ENCODE measurements around the gene FHOD3.

Gene FHOD3

DNA sequence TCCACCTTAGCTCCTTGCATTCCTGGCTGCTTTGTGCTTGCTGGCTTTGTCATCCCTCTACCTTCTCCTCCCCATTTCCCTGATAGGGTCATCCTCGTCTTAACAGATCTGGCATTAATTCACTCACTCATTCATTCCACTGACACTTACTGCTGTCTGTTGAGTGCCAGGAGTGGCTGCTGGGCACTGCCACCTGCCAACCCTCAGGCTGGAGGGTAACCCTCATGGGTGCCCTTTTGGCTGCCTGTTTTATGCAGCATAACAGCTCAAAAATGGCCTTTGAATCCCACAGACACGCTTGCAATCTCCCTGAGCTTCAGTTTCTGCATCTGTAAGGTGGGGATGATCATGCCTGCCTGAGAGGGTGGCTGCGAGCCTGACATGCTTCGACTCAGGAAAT lies 25.2 kb downstream of the FHOD3 start:
- no peak for DNase-seq (ENCODE audit: low spot score)

DNA sequence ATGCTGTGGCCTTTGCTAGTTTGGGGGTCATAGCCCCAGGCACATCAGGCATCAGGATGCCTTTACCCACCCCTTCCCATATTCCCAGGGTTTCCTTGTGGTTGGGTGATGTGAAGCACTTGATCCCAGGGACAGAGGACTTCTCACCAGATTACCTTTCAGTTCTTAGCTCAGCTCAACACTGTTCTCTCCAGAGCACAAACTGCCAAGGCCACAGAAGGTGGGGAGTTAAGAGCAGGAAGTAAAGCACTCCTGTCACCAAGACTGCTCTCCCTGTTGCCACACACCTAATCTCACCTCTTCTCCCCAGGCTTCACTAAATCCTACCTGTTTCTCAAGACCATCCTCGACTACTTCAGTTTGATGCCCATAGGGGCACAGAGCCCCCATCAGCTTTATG lies 25.9 kb downstream of the FHOD3 start:
- no peak for DNase-seq (ENCODE audit: low spot score)

- DNase-seq (ENCODE audit: low spot score): no peak
Measured at GRCh38 chr18:36325846-36326245, 28.3 kb downstream of the FHOD3 start.

DNA sequence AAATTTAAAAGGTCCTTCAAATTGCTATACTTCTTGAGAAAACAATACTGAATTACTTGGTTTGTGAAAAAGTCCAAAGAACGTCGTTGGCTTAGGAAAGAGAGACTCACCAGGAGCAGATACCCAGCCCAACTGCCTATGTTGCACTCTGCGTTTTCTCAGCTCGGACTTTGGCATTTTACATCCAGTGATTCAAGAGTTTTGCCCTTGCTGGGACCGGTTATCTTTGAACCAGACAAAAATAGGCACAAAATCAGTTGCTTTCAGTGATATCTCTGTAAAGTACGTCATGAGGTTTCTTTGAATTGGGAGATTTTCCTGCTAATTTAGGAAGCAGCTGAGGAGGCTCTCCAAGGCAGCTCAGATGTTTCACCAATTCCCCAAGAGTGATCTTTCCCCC lies 29.3 kb downstream of the FHOD3 start:
- no peak for DNase-seq (ENCODE audit: low spot score)

- DNase-seq (ENCODE audit: low spot score): no peak
Measured at GRCh38 chr18:36327352-36328316, 30.1 kb downstream of the FHOD3 start.

- no peak for DNase-seq (ENCODE audit: low spot score)
Measured at GRCh38 chr18:36328385-36328858, 30.9 kb downstream of the FHOD3 start.

- DNase-seq (ENCODE audit: low spot score): no peak
Measured at GRCh38 chr18:36328916-36329315, 31.4 kb downstream of the FHOD3 start.

DNA sequence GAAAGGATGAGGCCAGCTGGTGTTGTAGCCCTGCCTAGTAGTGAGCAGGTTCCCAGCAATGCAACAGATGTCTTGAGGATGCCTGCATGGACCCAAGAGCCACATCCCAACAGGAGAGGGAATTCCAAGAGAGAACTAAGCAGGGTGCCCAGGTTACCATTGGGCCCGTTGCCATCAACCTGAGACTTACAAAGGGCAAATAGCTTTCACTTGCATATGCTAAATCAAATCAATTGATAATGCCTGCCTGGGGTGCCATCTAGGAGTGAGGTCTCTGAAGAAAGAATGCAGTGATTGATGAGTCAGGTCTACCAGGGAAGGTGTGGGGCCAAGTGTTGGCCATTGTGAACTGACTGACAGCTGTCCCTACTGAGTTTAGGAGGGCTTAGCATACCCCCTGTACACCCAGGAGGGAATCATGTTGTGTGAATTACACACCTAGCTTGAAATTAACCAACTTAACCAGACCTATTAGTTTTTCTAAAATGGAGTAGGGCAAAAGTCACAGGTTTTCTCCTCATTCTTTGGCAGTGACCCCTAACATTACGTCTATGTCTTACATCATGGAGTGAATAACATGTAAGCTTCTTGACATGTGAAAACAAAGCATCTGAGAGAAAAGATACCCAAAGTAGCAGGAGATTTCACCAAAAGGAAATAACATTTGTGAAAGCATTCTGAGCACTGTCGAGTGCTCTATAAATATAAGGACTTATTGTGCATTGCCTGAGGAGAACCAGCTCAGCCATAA lies 32.3 kb downstream of the FHOD3 start:
- no peak for DNase-seq (ENCODE audit: low spot score)

DNA sequence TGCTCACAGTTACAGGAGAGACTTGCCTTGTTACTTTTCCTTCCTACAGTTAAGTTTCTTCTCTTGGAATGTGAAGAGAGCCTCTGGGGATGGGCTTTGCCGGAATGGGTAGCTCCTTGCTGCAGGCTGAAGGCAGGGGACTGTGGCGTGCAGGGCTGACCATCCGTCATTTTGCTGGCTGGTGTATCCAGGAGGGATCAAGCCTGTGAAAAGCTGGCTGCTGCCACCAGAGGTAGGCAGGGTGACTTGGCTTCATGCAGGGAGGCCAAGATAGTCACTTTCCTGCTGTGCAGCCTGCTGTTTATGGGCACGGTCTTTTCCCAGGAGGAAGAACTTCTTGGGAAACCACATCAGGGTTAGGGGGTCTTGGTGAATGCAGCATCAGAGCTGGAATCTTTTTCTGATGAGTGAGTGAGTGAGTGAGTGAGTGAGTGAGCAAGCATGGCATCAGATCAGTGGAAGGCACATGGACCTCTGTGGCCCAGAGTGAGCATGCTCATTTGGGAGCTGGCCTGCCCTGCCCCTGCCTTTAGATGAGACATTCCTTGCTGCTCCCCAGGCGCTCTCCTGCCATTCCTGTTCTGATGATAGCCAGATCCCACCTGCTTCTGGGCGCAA lies 33.0 kb downstream of the FHOD3 start:
- DNase-seq (ENCODE audit: low spot score): no peak

DNA sequence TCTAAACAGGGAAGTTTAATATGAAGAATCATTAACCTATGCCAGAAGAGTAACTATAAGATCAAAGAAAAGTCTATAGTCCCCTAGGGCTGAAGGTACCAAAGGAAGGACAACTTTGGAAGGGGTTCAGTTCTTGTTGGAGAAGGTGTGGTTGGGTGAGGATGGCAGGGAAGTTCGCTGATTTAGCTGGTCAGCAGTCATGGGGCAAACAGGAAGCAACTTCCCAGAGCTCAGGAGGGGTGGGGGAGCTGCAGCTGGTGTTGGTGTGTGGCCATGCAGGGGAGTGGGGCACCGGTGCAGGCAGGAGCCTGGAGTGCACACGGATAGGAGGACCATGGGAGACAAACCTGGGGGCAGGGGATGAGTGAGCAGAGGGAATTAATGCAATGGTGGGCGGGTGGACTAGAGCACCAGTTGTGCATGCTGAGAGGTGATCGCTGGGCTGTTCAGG lies 34.0 kb downstream of the FHOD3 start:
- DNase-seq (ENCODE audit: low spot score): no peak

DNA sequence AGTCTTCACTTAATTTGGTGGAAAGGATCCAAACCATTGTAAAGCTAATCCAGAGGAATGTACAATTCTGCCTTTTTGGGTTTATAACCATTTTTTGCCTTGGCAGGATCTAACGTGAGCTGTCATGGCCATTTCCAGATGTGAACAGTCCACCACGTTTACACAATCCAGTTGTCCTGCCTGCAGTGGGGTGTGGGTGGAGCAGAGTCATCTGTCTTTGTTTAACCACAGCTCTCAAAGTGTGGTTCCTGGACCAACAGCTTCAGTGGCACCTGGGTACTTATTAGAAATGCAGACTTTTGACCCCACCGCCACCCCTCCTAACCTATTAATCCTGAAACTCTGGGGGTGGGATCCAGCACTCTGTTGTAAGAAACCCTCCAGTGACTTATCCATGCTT lies 35.9 kb downstream of the FHOD3 start:
- DNase-seq (ENCODE audit: low spot score): peak; percentile 34

DNA sequence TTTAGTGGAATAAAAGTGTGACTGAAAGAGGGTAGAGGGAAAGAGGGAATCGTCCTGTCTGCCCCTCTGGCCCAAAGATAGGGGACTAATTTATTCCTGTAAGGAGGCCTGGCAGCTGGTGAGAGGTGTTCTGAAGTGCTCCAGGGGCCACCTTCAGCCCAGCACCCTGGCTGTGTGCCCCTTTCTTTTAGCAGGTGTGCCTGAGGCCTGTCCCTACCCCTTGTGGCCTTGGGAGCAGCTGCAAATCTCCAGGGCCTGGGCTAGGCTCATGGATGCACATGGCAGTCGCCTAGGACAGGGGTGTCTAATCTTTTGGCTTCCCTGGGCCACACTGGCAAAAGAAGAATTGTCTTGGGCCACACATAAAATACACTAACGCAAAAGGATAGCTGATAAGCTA lies 37.3 kb downstream of the FHOD3 start:
- DNase-seq (ENCODE audit: low spot score): no peak

- DNase-seq (ENCODE audit: low spot score): no peak
Measured at GRCh38 chr18:36335476-36336279, 38.2 kb downstream of the FHOD3 start.

GRCh38 chr18:36337679-36338402 lies 40.3 kb downstream of the FHOD3 start:
- peak; percentile 39 for DNase-seq (ENCODE audit: low spot score)

GRCh38 chr18:36338403-36338933 lies 41.0 kb downstream of the FHOD3 start:
- no peak for DNase-seq (ENCODE audit: low spot score)

DNA sequence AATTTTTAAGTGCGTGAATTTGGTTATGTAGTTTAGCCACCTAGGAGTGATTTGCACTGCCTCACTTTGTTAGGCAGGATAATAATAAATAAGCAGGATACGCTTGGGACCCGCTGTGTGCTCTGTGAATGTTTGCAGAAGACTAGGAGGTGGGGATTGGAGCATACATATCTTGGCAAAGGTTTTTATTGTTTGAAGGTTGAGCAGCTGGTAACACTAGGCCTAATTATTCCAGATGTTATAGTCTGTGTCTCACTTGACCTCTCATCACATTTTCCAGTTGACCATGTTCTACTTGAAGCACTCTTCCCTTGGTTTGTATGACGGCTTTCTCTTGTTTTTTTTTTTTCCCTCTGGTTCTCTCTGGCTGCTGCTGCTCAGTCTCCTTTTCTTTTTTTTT lies 42.7 kb downstream of the FHOD3 start:
- no peak for DNase-seq (ENCODE audit: low spot score)

- DNase-seq (ENCODE audit: low spot score): no peak
Measured at GRCh38 chr18:36341944-36342343, 44.4 kb downstream of the FHOD3 start.

GRCh38 chr18:36348331-36348730 lies 50.8 kb downstream of the FHOD3 start:
- DNase-seq (ENCODE audit: low spot score): no peak

- DNase-seq (ENCODE audit: low spot score): no peak
Measured at GRCh38 chr18:36348971-36349417, 51.5 kb downstream of the FHOD3 start.

GRCh38 chr18:36349552-36349951 lies 52.0 kb downstream of the FHOD3 start:
- no peak for DNase-seq (ENCODE audit: low spot score)

DNA sequence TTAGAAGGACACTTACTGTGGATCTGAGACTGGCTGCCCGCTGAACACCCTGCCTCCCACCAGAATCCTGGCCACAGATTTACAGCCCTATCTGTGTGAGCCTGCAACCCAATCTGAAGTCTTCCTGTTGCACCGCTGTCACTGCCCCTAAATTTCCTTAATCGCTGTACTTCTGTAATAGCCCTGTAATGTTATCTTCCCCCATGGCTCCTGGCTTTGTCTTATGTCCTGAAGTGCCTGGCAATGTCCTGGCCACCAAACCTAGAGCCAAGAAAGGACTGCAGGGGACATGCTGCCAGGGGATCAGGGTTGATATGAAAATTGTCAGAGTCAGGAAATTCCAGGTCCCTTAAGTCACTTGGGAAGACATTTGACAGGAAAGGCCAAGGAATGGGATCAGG lies 52.7 kb downstream of the FHOD3 start:
- DNase-seq (ENCODE audit: low spot score): no peak
